Parathyroid adenoma (tissue), 2 donors: ENCODE data around the gene WDHD1.

Source experiments
- H2AFZ ChIP-seq: fragments of 300-600 bp; sonication (generic); one replicate; pipeline ENCODE4 v1.7.0; 2017; ENCODE audit warnings: antibody characterized with exemption, mild to moderate bottlenecking
- H3K27ac ChIP-seq: fragments of 300-600 bp; sonication (generic); one replicate; pipeline ENCODE4 v1.7.0; 2017
- H3K27me3 ChIP-seq: fragments of 300-600 bp; sonication (generic); one replicate; pipeline ENCODE4 v1.7.0; 2017; ENCODE audit warnings: low read length; ENCODE audit not compliant: control insufficient read depth, insufficient read depth
- H3K36me3 ChIP-seq: fragments of 300-600 bp; sonication (generic); one replicate; pipeline ENCODE4 v1.7.0; 2017; ENCODE audit warnings: low read length; ENCODE audit not compliant: control insufficient read depth, insufficient read depth
- H3K4me1 ChIP-seq: fragments of 300-600 bp; sonication (generic); one replicate; pipeline ENCODE4 v1.7.0; 2017; ENCODE audit warnings: control low read depth
- H3K4me2 ChIP-seq: fragments of 300-600 bp; sonication (generic); one replicate; pipeline ENCODE4 v1.7.0; 2017; ENCODE audit warnings: low read length
- H3K4me3 ChIP-seq: fragments of 300-600 bp; sonication (generic); one replicate; pipeline ENCODE4 v1.7.0; 2017; ENCODE audit warnings: low read depth, low read length
- H3K79me2 ChIP-seq: fragments of 300-600 bp; sonication (generic); one replicate; pipeline ENCODE4 v1.7.0; 2017; ENCODE audit warnings: control low read depth
- H3K9ac ChIP-seq: fragments of 300-600 bp; sonication (generic); one replicate; pipeline ENCODE4 v1.7.0; 2017; ENCODE audit warnings: mild to moderate bottlenecking
- H3K9me3 ChIP-seq: fragments of 300-600 bp; sonication (generic); one replicate; pipeline ENCODE4 v1.7.0; 2017; ENCODE audit warnings: low read length; ENCODE audit not compliant: control insufficient read depth
- TF ChIP-seq, protein P1 (sequence below): fragments of 300-600 bp; sonication (generic); IDR thresholded peaks from one replicate; pipeline ENCODE4 v1.7.0; 2017; ENCODE audit warnings: antibody characterized with exemption, mild to moderate bottlenecking
- donor health status: primary hyperparathyroidism.

The WDHD1 gene

DNA sequence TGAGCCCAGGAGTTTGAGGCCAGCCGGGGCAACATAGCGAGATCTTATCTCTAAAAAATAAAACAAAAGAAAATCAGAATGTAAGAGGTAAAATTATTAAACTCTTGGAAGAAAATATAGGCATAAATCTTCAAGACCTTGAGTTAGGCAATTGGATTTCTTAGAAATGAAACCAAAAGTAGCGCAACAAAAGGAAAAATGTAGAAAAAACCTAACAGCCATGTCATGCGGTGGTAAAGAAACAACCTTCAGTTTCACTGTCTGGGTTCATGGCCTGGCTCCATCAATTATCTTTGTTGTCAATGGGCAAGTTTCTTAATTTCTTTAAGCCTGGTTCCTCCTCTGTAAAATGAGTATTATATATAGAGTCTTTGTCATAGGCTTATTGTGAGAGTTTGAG, 118.7 kb downstream of the WDHD1 start:
- no peak overlapping the region for H3K27ac ChIP-seq
- H3K9ac ChIP-seq = no peak overlapping the region
- H3K36me3 ChIP-seq = no peaks in the 10 kb centered on the region
- H3K4me3 ChIP-seq = no peak overlapping the region
- no peaks in the 10 kb centered on the region for H3K27me3 ChIP-seq
- no peak overlapping the region for H2AFZ ChIP-seq
- no peaks in the 10 kb centered on the region for H3K79me2 ChIP-seq
- TF ChIP-seq, protein P1, sequence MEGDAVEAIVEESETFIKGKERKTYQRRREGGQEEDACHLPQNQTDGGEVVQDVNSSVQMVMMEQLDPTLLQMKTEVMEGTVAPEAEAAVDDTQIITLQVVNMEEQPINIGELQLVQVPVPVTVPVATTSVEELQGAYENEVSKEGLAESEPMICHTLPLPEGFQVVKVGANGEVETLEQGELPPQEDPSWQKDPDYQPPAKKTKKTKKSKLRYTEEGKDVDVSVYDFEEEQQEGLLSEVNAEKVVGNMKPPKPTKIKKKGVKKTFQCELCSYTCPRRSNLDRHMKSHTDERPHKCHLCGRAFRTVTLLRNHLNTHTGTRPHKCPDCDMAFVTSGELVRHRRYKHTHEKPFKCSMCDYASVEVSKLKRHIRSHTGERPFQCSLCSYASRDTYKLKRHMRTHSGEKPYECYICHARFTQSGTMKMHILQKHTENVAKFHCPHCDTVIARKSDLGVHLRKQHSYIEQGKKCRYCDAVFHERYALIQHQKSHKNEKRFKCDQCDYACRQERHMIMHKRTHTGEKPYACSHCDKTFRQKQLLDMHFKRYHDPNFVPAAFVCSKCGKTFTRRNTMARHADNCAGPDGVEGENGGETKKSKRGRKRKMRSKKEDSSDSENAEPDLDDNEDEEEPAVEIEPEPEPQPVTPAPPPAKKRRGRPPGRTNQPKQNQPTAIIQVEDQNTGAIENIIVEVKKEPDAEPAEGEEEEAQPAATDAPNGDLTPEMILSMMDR = no peak
- no peaks in the 10 kb centered on the region for H3K9me3 ChIP-seq
- no peaks in the 10 kb centered on the region for H3K4me1 ChIP-seq
- no peak overlapping the region for H3K4me2 ChIP-seq

DNA sequence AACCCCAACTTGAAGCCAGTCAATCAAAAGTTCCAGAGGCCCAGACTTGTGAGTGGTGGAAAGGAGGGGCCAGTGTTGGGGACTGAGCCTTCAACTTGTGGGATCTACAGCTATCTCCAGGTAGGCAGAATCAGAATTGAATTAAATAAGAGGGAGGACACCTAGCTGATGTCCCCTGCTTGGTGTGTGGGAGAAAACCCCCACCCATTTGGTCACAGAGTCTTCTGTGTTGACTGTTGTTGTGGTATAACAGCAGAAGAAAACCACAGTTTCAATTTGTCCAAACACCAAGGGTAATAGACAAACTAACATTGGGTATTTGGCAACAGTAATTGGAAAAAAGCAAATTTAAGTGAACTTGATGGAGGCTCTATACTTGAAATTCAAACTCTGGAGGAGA, 120.8 kb downstream of the WDHD1 start:
- H3K27ac ChIP-seq = no peak overlapping the region
- no peak overlapping the region for H2AFZ ChIP-seq
- H3K4me2 ChIP-seq = no peak overlapping the region
- H3K27me3 ChIP-seq = no peaks in the 10 kb centered on the region
- no peaks in the 10 kb centered on the region for H3K9me3 ChIP-seq
- no peak overlapping the region for H3K9ac ChIP-seq
- H3K79me2 ChIP-seq = no peaks in the 10 kb centered on the region
- TF ChIP-seq, protein P1 = no peak
- H3K4me1 ChIP-seq = no peaks in the 10 kb centered on the region
- no peak overlapping the region for H3K4me3 ChIP-seq
- H3K36me3 ChIP-seq = no peaks in the 10 kb centered on the region

DNA sequence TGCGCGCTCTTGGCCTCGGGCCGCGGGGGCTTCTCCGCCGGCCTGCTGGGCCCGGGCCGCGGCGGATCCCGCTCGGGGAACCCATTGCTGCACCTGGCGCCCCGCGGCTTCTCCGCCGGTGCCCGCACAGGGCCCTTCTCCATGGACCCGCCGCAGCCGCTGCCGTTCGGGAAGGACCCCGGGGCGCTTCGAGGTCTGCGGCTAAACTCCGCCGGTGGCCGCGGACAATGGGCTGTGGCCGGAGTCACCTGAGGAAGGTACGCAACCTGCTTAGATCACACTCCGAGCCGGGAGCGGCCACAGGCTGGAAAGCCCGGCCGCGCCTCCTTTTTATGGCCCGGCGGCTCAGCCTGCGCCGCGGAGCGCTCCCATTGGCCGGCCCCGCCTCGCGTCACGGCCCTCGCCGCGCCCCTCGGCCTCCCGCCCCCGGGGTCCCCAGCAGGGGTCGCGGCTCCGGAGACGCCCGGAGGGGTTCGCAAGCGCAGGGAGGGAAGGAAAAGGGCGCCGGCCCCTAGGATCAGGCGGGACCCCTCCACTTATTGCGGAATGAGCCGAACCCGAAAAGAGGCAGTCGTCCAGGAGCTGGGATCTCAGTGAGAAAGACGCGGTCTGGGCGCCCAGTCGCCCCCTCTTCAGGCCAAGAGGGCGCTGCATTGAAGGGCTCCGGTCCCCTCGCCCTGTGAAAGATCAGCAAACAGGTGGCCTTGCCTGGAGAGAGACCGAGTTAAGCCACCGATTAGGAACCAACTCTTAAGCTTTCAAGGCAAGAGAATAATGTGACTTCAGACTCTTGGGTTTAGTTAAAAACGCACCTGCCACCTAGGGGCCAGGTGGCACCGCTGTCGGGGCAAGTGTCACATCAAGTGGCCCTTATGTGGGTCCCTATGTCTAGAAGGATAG, 124.1 kb downstream of the WDHD1 start, which contains the start of gene GCH1:
TSS of gene GCH1 (minus strand) at position 306 of the 900 bp plus-strand sequence. CDS start at position 143, 163 bp downstream.
- TF ChIP-seq, protein P1 = peak; percentile 53
- peak within 1 kb of the TSS; percentile 98 for H2AFZ ChIP-seq

DNA sequence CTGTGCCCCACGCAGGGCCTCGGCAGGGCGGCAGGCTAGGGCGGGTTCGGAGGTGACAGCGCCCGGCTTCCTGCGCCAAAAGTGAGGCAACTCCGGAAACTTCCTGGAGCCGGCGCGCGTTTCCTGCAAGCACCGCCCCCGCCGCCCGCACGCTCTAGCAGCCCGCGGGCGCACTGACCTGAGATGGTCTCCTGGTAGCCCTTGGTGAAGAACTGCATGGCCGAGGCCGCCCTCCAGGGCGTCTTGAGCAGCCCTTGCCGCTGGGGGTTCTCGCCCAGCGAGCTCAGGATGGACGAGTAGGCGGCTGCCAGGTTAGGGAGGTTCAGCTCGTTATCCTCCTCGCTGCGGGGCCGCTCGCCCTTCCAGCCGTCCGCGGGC, 124.8 kb downstream of the WDHD1 start:
- H3K79me2 ChIP-seq = no peaks in the 10 kb centered on the region

More for the DNA sequence above, 124.1 kb downstream of the WDHD1 start, which contains the start of gene GCH1:
- peak within 1 kb of the TSS; percentile 99 for H3K4me2 ChIP-seq
- H3K4me3 ChIP-seq = peak within 1 kb of the TSS; percentile 71
- H3K9me3 ChIP-seq = no peaks in the 10 kb centered on the region
- no peaks in the 10 kb centered on the region for H3K36me3 ChIP-seq
- H3K27me3 ChIP-seq = no peaks in the 10 kb centered on the region
- H3K27ac ChIP-seq = peak within 1 kb of the TSS; percentile 77
- no peaks in the 10 kb centered on the region for H3K79me2 ChIP-seq
- H3K9ac ChIP-seq = peak within 1 kb of the TSS; percentile 34
- H3K4me1 ChIP-seq = no peaks in the 10 kb centered on the region

More for the DNA sequence above, 124.8 kb downstream of the WDHD1 start:
- no peaks in the 10 kb centered on the region for H3K4me1 ChIP-seq
- H3K27ac ChIP-seq = peak overlapping the region; percentile 77
- H3K36me3 ChIP-seq = no peaks in the 10 kb centered on the region
- peak overlapping the region; percentile 98 for H2AFZ ChIP-seq
- H3K4me2 ChIP-seq = peak overlapping the region; percentile 99
- H3K9me3 ChIP-seq = no peaks in the 10 kb centered on the region
- H3K27me3 ChIP-seq = no peaks in the 10 kb centered on the region
- peak overlapping the region; percentile 71 for H3K4me3 ChIP-seq
- H3K9ac ChIP-seq = peak overlapping the region; percentile 34
- TF ChIP-seq, protein P1 = no peak
